Transverse colon (tissue), 1 donor: Measurements from ENCODE around the gene BST2.

Source experiments
- EP300 ChIP-seq: sonication (generic); formaldehyde crosslinking; IDR thresholded peaks from one replicate; pipeline ENCODE4 v1.6.1; 2017; ENCODE audit warnings: antibody characterized with exemption, low read depth
- POLR2A ChIP-seq: fragments of 450-650 bp; IDR thresholded peaks from one replicate; pipeline ENCODE4 v1.6.1; 2016; ENCODE audit warnings: antibody characterized with exemption, mild to moderate bottlenecking, moderate library complexity

GRCh38 chr19:17405250-17406045 is at the start of gene BST2:
- TF ChIP-seq POLR2A (peak; percentile 23), EP300 (no peak)
